Measurements from ENCODE around the gene IL36B.

IL36B gene

DNA sequence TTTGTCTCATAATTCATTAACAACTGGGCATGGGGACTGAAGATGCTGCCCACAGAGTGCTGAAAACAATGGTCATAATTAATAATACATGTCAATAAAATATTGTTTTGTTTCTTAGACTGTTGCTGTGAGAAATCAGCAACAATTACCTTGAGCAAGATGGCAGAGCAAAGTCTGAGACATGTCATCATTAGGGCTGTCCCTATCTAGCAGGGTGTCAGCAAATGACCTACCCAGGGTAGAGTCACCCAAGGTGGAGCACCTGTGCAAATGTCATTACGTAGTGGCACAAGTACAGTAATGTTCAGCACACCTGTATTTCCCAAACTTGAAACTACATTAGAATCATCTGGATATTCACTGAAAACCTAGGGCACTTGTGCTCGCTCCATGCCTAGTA is 58.0 kb downstream of the IL36B start:
- no peak overlapping the region for H3K4me3 ChIP-seq (ENCODE audit: low read depth, low read length)
- no peak for DNase-seq (ENCODE audit: low read depth)
- TF ChIP-seq, protein P1, sequence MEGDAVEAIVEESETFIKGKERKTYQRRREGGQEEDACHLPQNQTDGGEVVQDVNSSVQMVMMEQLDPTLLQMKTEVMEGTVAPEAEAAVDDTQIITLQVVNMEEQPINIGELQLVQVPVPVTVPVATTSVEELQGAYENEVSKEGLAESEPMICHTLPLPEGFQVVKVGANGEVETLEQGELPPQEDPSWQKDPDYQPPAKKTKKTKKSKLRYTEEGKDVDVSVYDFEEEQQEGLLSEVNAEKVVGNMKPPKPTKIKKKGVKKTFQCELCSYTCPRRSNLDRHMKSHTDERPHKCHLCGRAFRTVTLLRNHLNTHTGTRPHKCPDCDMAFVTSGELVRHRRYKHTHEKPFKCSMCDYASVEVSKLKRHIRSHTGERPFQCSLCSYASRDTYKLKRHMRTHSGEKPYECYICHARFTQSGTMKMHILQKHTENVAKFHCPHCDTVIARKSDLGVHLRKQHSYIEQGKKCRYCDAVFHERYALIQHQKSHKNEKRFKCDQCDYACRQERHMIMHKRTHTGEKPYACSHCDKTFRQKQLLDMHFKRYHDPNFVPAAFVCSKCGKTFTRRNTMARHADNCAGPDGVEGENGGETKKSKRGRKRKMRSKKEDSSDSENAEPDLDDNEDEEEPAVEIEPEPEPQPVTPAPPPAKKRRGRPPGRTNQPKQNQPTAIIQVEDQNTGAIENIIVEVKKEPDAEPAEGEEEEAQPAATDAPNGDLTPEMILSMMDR (IDR thresholded peaks at IDR 0.05; ENCODE audit: insufficient read depth, low read depth, low read length, missing control alignments), result no peak

DNA sequence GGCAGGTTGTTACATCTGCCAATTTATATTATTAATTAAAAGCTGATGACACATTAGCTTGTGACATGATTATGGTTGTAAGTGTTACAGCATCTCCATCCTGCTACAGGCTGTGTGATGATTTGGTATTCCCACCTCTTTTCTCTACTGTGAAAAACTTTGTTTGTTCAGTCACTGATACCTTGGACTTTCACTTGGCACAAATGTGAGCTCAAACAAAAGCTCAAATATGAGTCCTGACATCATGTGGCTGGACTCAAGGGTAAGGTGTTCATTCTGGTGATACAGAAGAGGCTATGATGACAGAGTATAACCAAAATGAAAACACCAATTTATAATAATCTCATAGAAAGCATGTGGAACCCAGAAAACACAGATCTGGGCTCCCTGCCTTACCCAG is 58.8 kb downstream of the IL36B start:
- no peak overlapping the region for H3K4me3 ChIP-seq (ENCODE audit: low read depth, low read length)
- TF ChIP-seq, protein P1 (IDR thresholded peaks at IDR 0.05; ENCODE audit: insufficient read depth, low read depth, low read length, missing control alignments), result no peak
- DNase-seq (ENCODE audit: low read depth), result no peak

DNA sequence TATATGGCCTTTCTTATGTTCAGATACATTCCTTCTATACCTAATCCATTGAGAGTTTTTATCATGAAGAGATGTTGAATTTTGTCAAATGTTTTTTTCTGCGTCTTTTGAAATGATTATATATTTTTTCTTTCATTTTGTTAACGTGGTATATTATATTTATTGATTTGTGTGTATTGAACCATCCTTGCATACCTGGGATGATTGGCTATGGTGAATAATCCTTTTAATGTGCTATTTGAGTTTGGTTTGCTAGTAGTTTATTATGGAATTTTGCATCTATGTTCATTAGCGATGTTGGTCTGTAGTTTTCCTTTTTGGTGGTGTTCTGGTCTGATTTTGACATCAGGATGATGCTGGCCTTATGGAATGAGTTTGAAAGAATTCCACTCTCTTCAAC is 63.1 kb downstream of the IL36B start:
- H3K4me3 ChIP-seq (ENCODE audit: low read depth, low read length), result no peak overlapping the region
- TF ChIP-seq, protein P1 (IDR thresholded peaks at IDR 0.05; ENCODE audit: insufficient read depth, low read depth, low read length, missing control alignments), result no peak
- DNase-seq (ENCODE audit: low read depth), result no peak

DNA sequence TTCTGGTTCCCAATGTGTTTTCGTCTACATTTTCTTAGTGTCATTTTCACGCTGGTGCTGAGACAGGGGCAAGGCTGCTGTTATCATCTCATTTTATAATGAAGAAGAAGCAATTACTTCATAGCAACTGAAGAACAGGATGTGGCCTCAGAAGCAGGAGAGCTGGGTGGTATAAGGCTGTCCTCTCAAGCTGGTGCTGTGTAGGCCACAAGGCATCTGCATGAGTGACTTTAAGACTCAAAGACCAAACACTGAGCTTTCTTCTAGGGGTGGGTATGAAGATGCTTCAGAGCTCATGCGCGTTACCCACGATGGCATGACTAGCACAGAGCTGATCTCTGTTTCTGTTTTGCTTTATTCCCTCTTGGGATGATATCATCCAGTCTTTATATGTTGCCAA is 67.6 kb downstream of the IL36B start:
- H3K4me3 ChIP-seq (ENCODE audit: low read depth, low read length), result no peak overlapping the region
- DNase-seq (ENCODE audit: low read depth), result peak; percentile 36
- TF ChIP-seq, protein P1 (IDR thresholded peaks at IDR 0.05; ENCODE audit: insufficient read depth, low read depth, low read length, missing control alignments), result no peak

DNA sequence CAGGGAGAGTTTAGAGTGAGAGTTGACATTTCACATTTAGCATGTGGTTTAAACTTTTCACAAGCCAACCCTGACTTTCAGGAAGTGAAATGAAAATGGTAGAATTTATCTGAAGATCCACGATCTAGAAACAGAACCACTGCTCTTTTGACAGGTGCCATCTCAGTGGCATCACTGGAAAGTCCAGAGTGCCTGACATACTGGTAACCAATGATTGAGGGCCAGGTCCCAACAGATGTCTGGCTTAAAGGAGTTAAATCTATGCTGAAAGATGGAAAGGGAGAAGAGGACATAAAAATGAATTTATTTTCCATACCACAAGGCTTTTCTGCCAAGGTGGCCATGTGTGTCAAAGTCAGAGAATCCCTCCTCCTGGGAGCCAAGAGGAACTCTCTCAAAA is 72.1 kb downstream of the IL36B start:
- TF ChIP-seq, protein P1 (IDR thresholded peaks at IDR 0.05; ENCODE audit: insufficient read depth, low read depth, low read length, missing control alignments), result no peak
- DNase-seq (ENCODE audit: low read depth), result no peak
- H3K4me3 ChIP-seq (ENCODE audit: low read depth, low read length), result no peak overlapping the region

DNA sequence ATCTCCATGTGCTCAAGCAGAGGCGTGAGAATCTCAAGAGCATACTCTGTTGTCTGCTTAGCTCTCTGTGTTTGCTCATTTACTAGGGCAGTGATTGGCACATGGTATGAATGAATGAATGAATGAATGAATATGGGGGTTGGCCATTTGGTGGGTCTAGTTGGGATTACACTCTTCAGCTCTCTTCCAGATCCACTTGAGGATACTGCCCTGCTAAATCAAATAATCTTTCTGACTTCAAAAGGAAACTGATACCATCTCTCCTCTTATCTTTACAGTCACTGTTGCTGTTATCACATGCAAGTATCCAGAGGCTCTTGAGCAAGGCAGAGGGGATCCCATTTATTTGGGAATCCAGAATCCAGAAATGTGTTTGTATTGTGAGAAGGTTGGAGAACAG is 72.9 kb downstream of the IL36B start:
- TF ChIP-seq, protein P1 (IDR thresholded peaks at IDR 0.05; ENCODE audit: insufficient read depth, low read depth, low read length, missing control alignments), result no peak
- H3K4me3 ChIP-seq (ENCODE audit: low read depth, low read length), result no peak overlapping the region
- DNase-seq (ENCODE audit: low read depth), result no peak

DNA sequence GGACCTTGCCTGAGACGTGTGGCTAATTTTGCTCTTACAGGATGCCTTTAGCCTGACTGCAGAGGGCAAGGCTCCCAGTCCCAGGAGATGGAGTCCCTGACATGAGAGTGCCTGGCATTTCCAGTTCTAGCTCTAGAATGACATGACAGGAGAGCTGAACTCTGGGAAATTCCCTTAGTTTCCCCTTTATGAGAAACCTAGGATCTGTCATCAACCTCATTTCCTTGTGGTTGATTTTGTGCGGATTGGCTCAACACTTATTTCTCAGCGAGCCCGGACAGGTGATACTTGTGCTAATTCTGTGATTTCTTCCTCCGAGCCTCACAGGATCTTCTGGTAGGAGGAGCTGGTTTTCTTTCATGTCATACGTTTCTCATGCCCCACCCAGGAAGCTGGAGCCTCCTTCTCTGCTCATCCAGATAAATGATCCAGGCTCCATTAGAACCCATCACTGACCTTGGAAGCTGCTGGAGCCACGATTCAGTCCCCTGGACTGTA is 75.1 kb downstream of the IL36B start, which contains the start of gene IL36G:
Gene IL36G (plus strand): TSS at position 448 of the 498 bp plus-strand sequence. CDS start 633 bp downstream, outside the sequence.
- no peak within 1 kb of the TSS for H3K4me3 ChIP-seq (ENCODE audit: low read depth, low read length)
- TF ChIP-seq, protein P1 (IDR thresholded peaks at IDR 0.05; ENCODE audit: insufficient read depth, low read depth, low read length, missing control alignments), result no peak
- peak; percentile 22 for DNase-seq (ENCODE audit: low read depth)

Data from GM12865 (cell line).